Vagina (tissue), 2 donors: Measurements from ENCODE around the gene DCUN1D2. TPM values are rescaled to one million over a fixed set of nuclear protein-coding genes. Genes with fewer than 3 reads are reported as not detected.

Experiments
- DNase-seq, 2 donors: peaks; one replicate each; pipeline ENCODE4 v3.0.0-alpha.2; 2017; ENCODE audit errors: extremely low spot score in 2 of 2
- H3K27ac ChIP-seq: fragments of 200-600 bp; sonication (generic); one replicate; pipeline ENCODE4 v1.5.1; 2019
- H3K27me3 ChIP-seq: fragments of 200-600 bp; sonication (generic); one replicate; pipeline ENCODE4 v1.5.1; 2019
- H3K36me3 ChIP-seq, 2 donors: fragments of 200-600 bp; sonication (generic); one replicate each; pipeline ENCODE4 v1.5.1; 2017 to 2019
- H3K4me1 ChIP-seq: fragments of 200-600 bp; sonication (generic); one replicate; pipeline ENCODE4 v1.5.1; 2019
- H3K4me3 ChIP-seq, 2 donors: fragments of 200-600 bp; sonication (generic); 1 replicate in 1 of 2; 2 replicates in 1 of 2; pipeline ENCODE4 v1.5.1; 2016 to 2019
- H3K9me3 ChIP-seq: fragments of 200-600 bp; sonication (generic); one replicate; pipeline ENCODE4 v1.5.1; 2019
- CTCF ChIP-seq, 3 experiments: fragments of 450-650 bp in 2 of 3; fragments of 200-600 bp in 1 of 3; sonication (generic) in 1 of 3; IDR thresholded peaks; one replicate each; pipeline ENCODE4 v1.5.1; 2017 to 2019; ENCODE audit warnings: antibody characterized with exemption in 3 of 3, mild to moderate bottlenecking in 2 of 3, moderate library complexity in 2 of 3
- POLR2A ChIP-seq, 2 donors: fragments of 450-650 bp; IDR thresholded peaks; one replicate each; pipeline ENCODE4 v1.6.1; 2017; ENCODE audit warnings: antibody characterized with exemption in 2 of 2, mild to moderate bottlenecking in 2 of 2, moderate library complexity in 2 of 2
- POLR2AphosphoS5 ChIP-seq, 2 donors: sonication (generic); formaldehyde crosslinking; IDR thresholded peaks; one replicate each; pipeline ENCODE4 v1.9.0; 2017; ENCODE audit warnings: antibody characterized with exemption in 2 of 2, mild to moderate bottlenecking in 2 of 2, low read depth in 1 of 2; ENCODE audit not compliant: insufficient read depth in 1 of 2
- intact Hi-C: fragments of 100-400 bp; cut with DNase I; formaldehyde crosslinking; loops from one replicate; pipeline ENCODE4 v1.15.1; 2023
- total RNA-seq: library from RNA; depleted of rRNA; stranded (reverse); fragments of >200 nt; gene quantifications from one replicate; pipeline ENCODE4 v1.2.3, GENCODE V29; 2016

Gene DCUN1D2
- total RNA-seq, 1 donor from 2014 or later, result 13.3 TPM

GRCh38 chr13:113500530-113501265, 10.2 kb upstream of the DCUN1D2 start:
- Histone ChIP-seq H3K36me3 (peaks cover 0 to 75% of the 10 kb centered on the region in 2 donors), H3K27ac (no peak overlapping the region), H3K9me3 (no peaks in the 10 kb centered on the region), H3K4me3 (no peak overlapping the region), H3K27me3 (no peaks in the 10 kb centered on the region), H3K4me1 (peaks cover 16% of the 10 kb centered on the region)
- no peak for TF ChIP-seq POLR2AphosphoS5 (IDR thresholded peaks at IDR 0.05; ENCODE audit: insufficient read depth in 1 of 2, low read depth in 1 of 2)
- no peak for TF ChIP-seq POLR2A (IDR thresholded peaks at IDR 0.05)
- no peak for TF ChIP-seq CTCF (IDR thresholded peaks at IDR 0.05)
- no peak for DNase-seq
- intact Hi-C loops, result no loop called here

GRCh38 chr13:113499936-113500335, 9.4 kb upstream of the DCUN1D2 start:
- Histone ChIP-seq H3K9me3 (no peaks in the 10 kb centered on the region), H3K27me3 (no peaks in the 10 kb centered on the region), H3K36me3 (peaks cover 0 to 78% of the 10 kb centered on the region in 2 donors), H3K4me3 (no peak overlapping the region), H3K27ac (no peak overlapping the region), H3K4me1 (peaks cover 24% of the 10 kb centered on the region)
- intact Hi-C loops, result no loop called here
- TF ChIP-seq POLR2AphosphoS5 (IDR thresholded peaks at IDR 0.05; ENCODE audit: insufficient read depth in 1 of 2, low read depth in 1 of 2), result no peak
- no peak for TF ChIP-seq CTCF (IDR thresholded peaks at IDR 0.05)
- no peak for TF ChIP-seq POLR2A (IDR thresholded peaks at IDR 0.05)
- no peak for DNase-seq

- Histone ChIP-seq H3K27me3 (no peaks in the 10 kb centered on the region), H3K4me1 (peaks cover 32% of the 10 kb centered on the region), H3K9me3 (no peaks in the 10 kb centered on the region), H3K36me3 (peaks cover 0 to 69% of the 10 kb centered on the region in 2 donors), H3K27ac (no peak overlapping the region), H3K4me3 (no peak overlapping the region)
- DNase-seq, result no peak
- intact Hi-C loops, result no loop called here
- no peak for TF ChIP-seq POLR2A (IDR thresholded peaks at IDR 0.05)
- TF ChIP-seq POLR2AphosphoS5 (IDR thresholded peaks at IDR 0.05; ENCODE audit: insufficient read depth in 1 of 2, low read depth in 1 of 2), result no peak
- no peak for TF ChIP-seq CTCF (IDR thresholded peaks at IDR 0.05)
These were observed 8.4 kb upstream of the DCUN1D2 start for GRCh38 chr13:113498905-113499304.

- no peak for TF ChIP-seq POLR2A (IDR thresholded peaks at IDR 0.05)
- Histone ChIP-seq H3K27ac (no peak overlapping the region), H3K4me1 (peaks cover 49% of the 10 kb centered on the region), H3K27me3 (no peaks in the 10 kb centered on the region), H3K4me3 (no peak overlapping the region), H3K9me3 (no peaks in the 10 kb centered on the region), H3K36me3 (peaks cover 0 to 56% of the 10 kb centered on the region in 2 donors)
- intact Hi-C loops, result no loop called here
- DNase-seq, result no peak
These were observed 6.7 kb upstream of the DCUN1D2 start for GRCh38 chr13:113497217-113497616.

- no peak for TF ChIP-seq CTCF (IDR thresholded peaks at IDR 0.05)
- peak in 1 of 2 donors; percentile 8 for TF ChIP-seq POLR2AphosphoS5 (IDR thresholded peaks at IDR 0.05; ENCODE audit: insufficient read depth in 1 of 2, low read depth in 1 of 2)
- intact Hi-C loops, result no loop called here
- Histone ChIP-seq H3K9me3 (no peaks in the 10 kb centered on the region), H3K27ac (peak overlapping the region; percentile 7), H3K4me1 (peaks cover 58% of the 10 kb centered on the region), H3K27me3 (no peaks in the 10 kb centered on the region), H3K36me3 (peaks cover 0 to 40% of the 10 kb centered on the region in 2 donors), H3K4me3 (no peak overlapping the region)
- no peak for DNase-seq
These were observed 5.1 kb upstream of the DCUN1D2 start for GRCh38 chr13:113495494-113496210.
